Spleen (tissue), 11 donors: ENCODE data around the gene FOXO3. TPM values are rescaled to one million over a fixed set of nuclear protein-coding genes. Genes with fewer than 3 reads are reported as not detected.
"Not testable (repeated sequence)": the region's sequence is repeated elsewhere in the genome, so short reads cannot be mapped to it uniquely, and the experiment has no call there.

Experiments
- DNase-seq: peaks from one replicate; pipeline ENCODE4 v3.0.0-alpha.2; 2020
- H3K27ac ChIP-seq, 8 donors: fragments of 200-600 bp; sonication (generic) in 7 of 8; 1 replicate in 4 of 8; 2 replicates in 4 of 8; pipeline versions ENCODE4 v1.5.0 to v1.8.0; 2016 to 2021; ENCODE audit warnings: inconsistent platforms in 4 of 8, mild to moderate bottlenecking in 4 of 8, moderate library complexity in 1 of 8
- H3K27me3 ChIP-seq, 7 donors: fragments of 200-600 bp; sonication (generic) in 6 of 7; replicated peaks in 1 of 7; 1 replicate in 4 of 7; 2 replicates in 3 of 7; pipeline versions ENCODE4 v1.5.0 to v1.8.0; 2016 to 2021; ENCODE audit warnings: inconsistent platforms in 3 of 7, mild to moderate bottlenecking in 1 of 7
- H3K36me3 ChIP-seq, 6 donors: fragments of 200-600 bp; sonication (generic) in 5 of 6; 1 replicate in 4 of 6; 2 replicates in 2 of 6; pipeline versions ENCODE4 v1.5.0 to v1.8.0; 2016 to 2021; ENCODE audit warnings: inconsistent platforms in 2 of 6
- H3K4me1 ChIP-seq, 6 donors: fragments of 200-600 bp; sonication (generic) in 5 of 6; 1 replicate in 3 of 6; 2 replicates in 3 of 6; pipeline versions ENCODE4 v1.5.0 to v1.8.0; 2016 to 2021; ENCODE audit warnings: inconsistent platforms in 3 of 6
- H3K4me3 ChIP-seq, 8 donors: fragments of 200-600 bp; sonication (generic) in 7 of 8; 1 replicate in 4 of 8; 2 replicates in 4 of 8; pipeline versions ENCODE4 v1.5.0 to v1.8.0; 2016 to 2021; ENCODE audit warnings: inconsistent platforms in 4 of 8, mild to moderate bottlenecking in 4 of 8, moderate library complexity in 2 of 8
- H3K9me3 ChIP-seq, 8 donors: fragments of 200-600 bp; sonication (generic) in 7 of 8; 1 replicate in 4 of 8; 2 replicates in 4 of 8; pipeline versions ENCODE4 v1.5.0 to v1.8.0; 2016 to 2021; ENCODE audit warnings: inconsistent platforms in 4 of 8
- POLR2A ChIP-seq, 3 donors: fragments of 450-650 bp; IDR thresholded peaks; one replicate each; pipeline ENCODE4 v1.5.1; 2017; ENCODE audit warnings: antibody characterized with exemption in 3 of 3, mild to moderate bottlenecking in 1 of 3
- POLR2AphosphoS5 ChIP-seq, 3 donors: sonication (generic); formaldehyde crosslinking; IDR thresholded peaks; one replicate each; pipeline ENCODE4 v1.5.1; 2017; ENCODE audit warnings: antibody characterized with exemption in 3 of 3
- WGBS, 5 donors: extraction: QIAGEN DNeasy Blood & Tissue Kit in 3 of 5; methylation state at CpG; one replicate each; pipeline versions ENCODE4 v1.1.5 to v1.1.7; 2013 to 2018; 5-methylcytosine and 5-hydroxymethylcytosine counted together
- intact Hi-C: fragments of 100-400 bp; cut with DNase I; formaldehyde crosslinking; loops from one replicate; pipeline ENCODE4 v1.15.0; 2023; ENCODE audit warnings: low total_unique reads
- polyA plus RNA-seq, 3 donors: library from polyadenylated mRNA; stranded (reverse); fragments of 200-250 nt; gene quantifications; one replicate each; pipeline ENCODE4 v1.2.1, GENCODE V29; 2013
- total RNA-seq, 7 donors: library from RNA; depleted of rRNA in 3 of 7; stranded (reverse); fragments of >200 nt in 3 of 7; fragmentation: NEBNext Ultra II Directional in 4 of 7; extraction: Animal tissue kit (Norgen Biotek cat#: 25700) in 4 of 7; gene quantifications; one replicate each; pipeline versions ENCODE4 v1.1.0 to v1.2.1, GENCODE V29; 2016 to 2021
- TF ChIP-seq, protein P1 (sequence below), 11 experiments: fragments of 200-600 bp in 7 of 11; fragments of 450-650 bp in 4 of 11; sonication (generic) in 4 of 11; IDR thresholded peaks in 8 of 11; conservative IDR thresholded peaks in 3 of 11; 1 replicate in 7 of 11; 2 replicates in 4 of 11; pipeline versions ENCODE4 v1.4.0 to v1.8.0; 2016 to 2021; ENCODE audit warnings: antibody characterized with exemption in 11 of 11, inconsistent platforms in 4 of 11, mild to moderate bottlenecking in 1 of 11
- donor health status: healthy with polysubstance abuse.
- donor health status: DM: no; HTN: no; CAD: no; lungs with moderate emphysema.
- donor health status: DM: no; HTN: no; CAD: no.
- donor health status: Bipolar disorder and iron deficiency.
- donor health status: healthy.
- donor health status: DM: no; HTN: no; CAD: no.
- donor health status: DM: yes; HTN: yes; CAD: no.

FOXO3 gene
- total and polyA plus RNA-seq, 10 donors: 9.4 to 86.9 (median 67.0) TPM

DNA sequence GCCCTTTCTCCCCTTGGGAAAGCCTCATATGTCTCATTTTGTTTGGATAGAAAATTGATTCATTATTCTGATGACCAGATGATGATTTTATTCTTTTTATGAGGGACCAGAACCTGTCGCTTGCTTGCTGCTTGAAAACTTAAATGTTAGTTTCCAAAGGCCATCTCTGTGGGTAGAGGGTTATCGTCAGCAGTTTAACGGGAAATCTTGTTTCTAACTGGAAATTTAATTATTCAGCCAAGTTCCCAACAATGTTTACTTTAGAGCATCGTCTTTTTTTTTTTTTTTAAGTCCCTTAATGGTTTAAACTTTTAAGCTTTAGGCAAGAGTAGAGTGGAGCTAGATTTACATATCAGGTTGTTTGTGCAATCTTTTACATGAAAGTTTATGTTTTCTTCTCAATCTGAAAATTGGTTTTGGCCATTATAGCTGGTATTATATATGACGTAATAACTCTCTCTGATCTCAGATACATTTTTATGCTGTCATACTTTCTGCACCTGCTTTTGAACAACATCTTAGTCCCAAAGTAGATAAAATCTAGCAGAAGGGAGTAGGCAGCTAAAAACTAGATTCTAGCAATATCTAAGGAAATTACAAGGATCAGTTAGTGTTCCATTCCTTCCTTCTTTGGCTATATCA is 93.9 kb downstream of the FOXO3 start:
- intact Hi-C loops: no loop called here
- WGBS, 5 donors: 77 to 90% (median 87%) methylated on average over 5 of the region's 5 CpGs
- peaks cover 24 to 88% (median 60%) of the 10 kb centered on the region in 6 donors for H3K4me1 ChIP-seq

DNA sequence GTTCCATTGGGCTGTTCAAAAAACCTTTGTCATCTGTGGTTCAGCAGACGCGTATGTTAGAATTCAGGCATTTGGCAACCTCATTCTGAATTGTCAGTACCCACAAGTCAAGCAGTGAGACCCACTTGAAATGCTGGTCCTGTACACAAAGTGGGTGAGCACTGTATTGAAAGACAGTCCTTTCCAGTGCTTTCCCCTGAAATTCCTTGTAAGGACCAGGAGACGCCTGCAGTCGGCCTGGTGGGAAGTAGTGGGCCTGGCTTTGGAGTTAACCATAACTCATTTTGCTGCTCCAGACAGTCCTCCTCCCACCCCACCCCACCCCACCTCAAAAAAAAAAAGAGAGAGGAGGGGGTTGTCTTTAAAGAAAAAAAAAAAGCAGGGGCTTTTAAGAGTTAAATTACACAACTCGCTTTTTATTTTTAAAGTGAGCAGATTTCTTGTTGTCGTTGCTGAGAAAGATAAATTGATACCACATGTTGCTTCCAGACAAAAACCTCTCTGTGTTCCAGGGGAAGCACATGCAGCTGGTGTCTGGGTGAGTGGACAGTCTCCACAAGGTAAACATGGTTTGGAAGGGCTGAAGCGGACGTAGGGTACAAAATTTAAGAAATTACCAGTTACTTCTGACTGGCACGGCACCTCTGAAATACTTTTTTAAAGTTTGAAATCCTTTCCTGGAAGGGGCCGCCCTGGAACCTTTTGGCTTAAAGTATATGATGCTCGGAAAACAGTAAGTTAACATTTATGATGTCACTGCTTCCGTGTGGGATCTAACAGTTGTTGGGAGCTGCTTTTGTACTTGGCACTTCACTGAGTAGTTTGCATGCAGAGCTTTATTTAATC is 95.3 kb downstream of the FOXO3 start:
- Histone ChIP-seq H3K36me3 (no peaks in the 10 kb centered on the region), H3K4me1 (peaks cover 12 to 86% (median 48%) of the 10 kb centered on the region in 6 donors), H3K27ac (peak overlapping the region in 5 of 8 donors; percentile 26 to 70 (median 63)), H3K27me3 (no peaks in the 10 kb centered on the region), H3K9me3 (no peaks in the 10 kb centered on the region), H3K4me3 (no peak overlapping the region)
- 75 to 89% (median 83%) methylated on average over 12 of the region's 12 CpGs for WGBS, 5 donors
- no peak for DNase-seq
- TF ChIP-seq POLR2A (IDR thresholded peaks at IDR 0.05) (no peak), POLR2AphosphoS5 (IDR thresholded peaks at IDR 0.05) (no peak)
- TF ChIP-seq, protein P1, sequence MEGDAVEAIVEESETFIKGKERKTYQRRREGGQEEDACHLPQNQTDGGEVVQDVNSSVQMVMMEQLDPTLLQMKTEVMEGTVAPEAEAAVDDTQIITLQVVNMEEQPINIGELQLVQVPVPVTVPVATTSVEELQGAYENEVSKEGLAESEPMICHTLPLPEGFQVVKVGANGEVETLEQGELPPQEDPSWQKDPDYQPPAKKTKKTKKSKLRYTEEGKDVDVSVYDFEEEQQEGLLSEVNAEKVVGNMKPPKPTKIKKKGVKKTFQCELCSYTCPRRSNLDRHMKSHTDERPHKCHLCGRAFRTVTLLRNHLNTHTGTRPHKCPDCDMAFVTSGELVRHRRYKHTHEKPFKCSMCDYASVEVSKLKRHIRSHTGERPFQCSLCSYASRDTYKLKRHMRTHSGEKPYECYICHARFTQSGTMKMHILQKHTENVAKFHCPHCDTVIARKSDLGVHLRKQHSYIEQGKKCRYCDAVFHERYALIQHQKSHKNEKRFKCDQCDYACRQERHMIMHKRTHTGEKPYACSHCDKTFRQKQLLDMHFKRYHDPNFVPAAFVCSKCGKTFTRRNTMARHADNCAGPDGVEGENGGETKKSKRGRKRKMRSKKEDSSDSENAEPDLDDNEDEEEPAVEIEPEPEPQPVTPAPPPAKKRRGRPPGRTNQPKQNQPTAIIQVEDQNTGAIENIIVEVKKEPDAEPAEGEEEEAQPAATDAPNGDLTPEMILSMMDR (IDR thresholded peaks at IDR 0.05 in 8 of 11, conservative IDR thresholded peaks at IDR 0.05 in 3 of 11): no peak
- intact Hi-C loops: no loop called here

More for the DNA sequence above, 93.9 kb downstream of the FOXO3 start:
- H3K36me3 ChIP-seq: no peaks in the 10 kb centered on the region
- H3K27ac ChIP-seq: peak overlapping the region in 7 of 8 donors; percentile 6 to 70 (median 56)
- no peaks in the 10 kb centered on the region for H3K9me3 ChIP-seq
- no peak for TF ChIP-seq POLR2A (IDR thresholded peaks at IDR 0.05)
- TF ChIP-seq, protein P1 (IDR thresholded peaks at IDR 0.05 in 8 of 11, conservative IDR thresholded peaks at IDR 0.05 in 3 of 11): no peak
- no peak for TF ChIP-seq POLR2AphosphoS5 (IDR thresholded peaks at IDR 0.05)
- H3K27me3 ChIP-seq: no peaks in the 10 kb centered on the region
- no peak for DNase-seq
- H3K4me3 ChIP-seq: no peak overlapping the region

DNA sequence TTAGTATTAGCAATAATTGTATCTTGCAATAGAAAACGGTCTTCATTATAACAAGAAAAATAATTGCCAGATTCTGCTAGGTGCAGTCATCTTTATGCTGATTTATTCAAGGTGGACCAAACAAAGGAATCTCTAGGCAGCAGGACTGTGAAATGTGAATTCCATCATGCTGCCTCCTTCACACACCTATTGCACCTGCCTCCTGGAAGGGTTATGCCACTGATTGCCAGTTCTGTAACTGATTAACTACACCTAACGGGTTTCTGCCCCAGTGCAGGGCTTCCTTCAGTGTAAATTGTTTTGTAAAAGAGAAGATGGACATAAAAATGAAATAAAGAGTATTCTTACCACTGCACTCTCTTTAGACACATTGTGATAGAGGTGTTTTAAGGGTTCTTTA is 96.1 kb downstream of the FOXO3 start:
- Histone ChIP-seq H3K4me1 (peaks cover 9 to 86% (median 47%) of the 10 kb centered on the region in 6 donors), H3K9me3 (no peaks in the 10 kb centered on the region), H3K36me3 (no peaks in the 10 kb centered on the region), H3K27ac (peak overlapping the region in 4 of 8 donors; percentile 4 to 70 (median 48)), H3K4me3 (no peak overlapping the region), H3K27me3 (no peaks in the 10 kb centered on the region)
- no peak for DNase-seq
- intact Hi-C loops: no loop called here
- TF ChIP-seq POLR2AphosphoS5 (IDR thresholded peaks at IDR 0.05): no peak
- TF ChIP-seq, protein P1 (IDR thresholded peaks at IDR 0.05 in 8 of 11, conservative IDR thresholded peaks at IDR 0.05 in 3 of 11): no peak
- no peak for TF ChIP-seq POLR2A (IDR thresholded peaks at IDR 0.05)
- 84 to 95% (median 91%) methylated on average over 2 of the region's 2 CpGs for WGBS, 5 donors

DNA sequence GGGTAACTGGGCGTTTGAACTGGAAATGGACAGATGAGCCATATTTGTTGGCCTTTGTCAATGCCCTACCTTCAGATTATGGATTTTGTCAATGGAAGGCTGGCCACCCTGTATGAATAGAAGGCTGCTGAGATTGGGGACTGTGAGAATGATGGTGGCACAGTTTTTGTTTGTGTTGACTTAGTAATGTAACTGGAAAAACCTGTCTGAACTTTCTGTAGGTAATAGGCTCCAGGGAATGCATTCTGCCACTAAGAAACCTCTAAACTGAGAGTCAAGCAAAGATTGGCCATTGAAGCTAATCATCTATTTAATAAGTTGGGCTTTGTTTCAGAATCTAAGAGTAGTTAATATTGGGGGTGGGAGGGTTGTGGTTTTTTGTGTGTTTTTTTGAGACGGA is 97.5 kb downstream of the FOXO3 start:
- DNase-seq: no peak
- Histone ChIP-seq H3K9me3 (no peaks in the 10 kb centered on the region), H3K27ac (peak overlapping the region in 2 of 8 donors; percentile 2 to 25), H3K36me3 (peaks cover 0 to 4% (median 0%) of the 10 kb centered on the region in 6 donors), H3K4me3 (no peak overlapping the region), H3K4me1 (peaks cover 9 to 85% (median 41%) of the 10 kb centered on the region in 6 donors), H3K27me3 (no peaks in the 10 kb centered on the region)
- intact Hi-C loops: no loop called here
- TF ChIP-seq, protein P1 (IDR thresholded peaks at IDR 0.05 in 8 of 11, conservative IDR thresholded peaks at IDR 0.05 in 3 of 11): no peak
- WGBS, 5 donors: 90 to 97% (median 96%) methylated on average over 2 of the region's 2 CpGs

DNA sequence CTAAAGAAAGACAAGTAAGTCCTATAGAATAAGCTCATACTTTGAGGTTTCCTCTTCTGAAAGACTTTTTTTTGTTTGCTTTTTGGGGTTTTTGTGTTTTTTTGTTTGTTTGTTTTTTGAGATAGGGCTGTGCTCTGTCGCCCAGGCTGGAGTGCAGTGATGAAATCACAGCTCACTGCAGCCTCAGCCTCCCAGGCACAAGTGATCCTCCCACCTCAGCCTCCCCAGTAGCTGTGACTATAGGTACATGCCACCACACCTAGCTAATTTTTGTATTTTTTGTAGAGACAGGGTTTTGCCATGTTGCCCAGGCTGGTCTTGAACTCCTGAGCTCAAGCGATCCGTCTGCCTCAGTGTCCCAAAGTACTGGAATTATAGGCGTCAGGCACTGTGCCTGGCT is 98.1 kb downstream of the FOXO3 start:
- H3K9me3 ChIP-seq, H3K36me3 ChIP-seq, DNase-seq, intact Hi-C loops, H3K27me3 ChIP-seq, H3K4me3 ChIP-seq: not testable (repeated sequence)
- Histone ChIP-seq H3K27ac (peak overlapping the region in 1 of 8 donors; percentile 2), H3K4me1 (peaks cover 5 to 79% (median 35%) of the 10 kb centered on the region in 6 donors)
- WGBS, 5 donors: 95 to 97% (median 96%) methylated on average over 4 of the region's 4 CpGs
